HG03095 (cell line): ENCODE measurements around the gene ADAMTSL1.
"Not testable (repeated sequence)": the region's sequence is repeated elsewhere in the genome, so short reads cannot be mapped to it uniquely, and the experiment has no call there.

Experiments used
- ATAC-seq: cut with Tn5 transposase; IDR thresholded peaks from one replicate; pipeline ENCODE4 v1.9.1; 2021; ENCODE audit warnings: moderate library complexity; ENCODE audit not compliant: unreplicated experiment

Gene ADAMTSL1

DNA sequence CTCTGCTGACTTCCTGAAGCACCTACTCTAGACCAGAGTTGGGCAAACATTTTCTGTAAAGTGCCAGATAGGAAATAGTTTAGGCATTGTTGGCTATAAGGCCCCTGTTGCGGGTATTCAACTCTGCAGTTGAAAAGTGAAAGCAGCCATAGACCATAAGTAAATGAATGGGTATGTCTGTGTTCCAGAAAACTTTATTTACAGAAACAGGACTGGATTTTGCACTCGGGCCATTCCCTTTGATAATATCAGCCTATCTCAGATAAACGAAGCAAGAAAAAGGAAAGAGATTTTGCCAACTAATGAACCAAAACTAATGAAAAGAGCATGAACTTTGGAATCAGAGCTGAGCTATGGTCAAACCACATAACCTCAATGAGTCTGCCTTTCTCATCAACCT lies 374.7 kb downstream of the ADAMTSL1 start:
- no peak for ATAC-seq

DNA sequence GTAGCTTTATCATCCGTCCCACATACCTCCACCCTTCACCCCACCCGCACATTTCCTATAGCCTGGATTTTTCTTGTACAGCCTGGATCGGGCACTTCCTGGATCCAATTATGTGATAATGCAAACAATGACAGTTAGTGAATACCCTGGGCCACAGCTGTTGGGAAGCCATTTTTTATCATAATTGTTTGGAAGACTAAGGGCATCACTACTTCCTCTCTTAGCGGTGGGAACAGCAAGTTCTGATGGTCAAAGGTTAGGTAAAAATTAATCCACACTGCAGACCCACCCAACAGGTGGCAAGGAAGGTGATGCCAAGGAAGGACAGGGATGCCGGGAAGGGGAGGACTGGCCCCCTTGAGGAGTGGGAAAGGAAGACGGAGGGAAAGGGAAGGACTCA lies 375.3 kb downstream of the ADAMTSL1 start:
- ATAC-seq = no peak

DNA sequence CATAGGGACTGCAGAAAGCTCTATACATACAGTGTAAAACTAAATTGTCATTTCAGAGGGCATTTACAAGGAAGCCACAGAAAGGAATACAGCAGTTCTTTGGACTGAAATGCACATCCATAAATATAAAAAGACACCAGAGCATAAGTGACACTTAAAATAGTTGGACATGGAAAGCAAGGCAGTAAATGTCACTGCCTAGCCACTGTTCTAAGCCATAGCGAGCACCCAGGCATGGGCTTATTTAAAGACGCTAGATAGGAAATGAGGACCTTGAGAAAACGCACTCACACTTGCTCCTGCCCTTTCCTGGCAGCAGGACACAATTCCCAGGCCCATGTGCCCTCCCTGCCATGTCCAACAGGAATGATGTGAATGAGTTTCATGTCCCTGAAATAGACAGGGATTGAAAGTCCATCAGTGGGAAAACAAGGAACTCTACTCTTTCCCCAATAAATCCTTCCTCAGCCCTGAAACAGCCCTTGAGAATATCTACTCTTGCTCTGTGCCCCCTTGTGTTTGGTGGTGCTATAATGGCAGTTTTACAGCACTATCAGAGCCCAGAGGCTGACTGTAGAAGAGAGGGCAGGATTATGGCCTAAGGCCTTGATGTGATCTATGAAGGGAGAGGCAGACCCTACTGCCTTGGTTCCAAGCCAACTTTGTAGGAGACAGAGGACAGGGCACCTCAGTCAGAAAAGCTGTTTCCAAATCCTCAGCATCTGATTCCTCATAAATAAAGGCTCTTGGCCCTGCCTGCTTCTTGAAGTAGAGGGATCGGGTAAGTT lies 376.1 kb downstream of the ADAMTSL1 start:
- ATAC-seq = no peak

DNA sequence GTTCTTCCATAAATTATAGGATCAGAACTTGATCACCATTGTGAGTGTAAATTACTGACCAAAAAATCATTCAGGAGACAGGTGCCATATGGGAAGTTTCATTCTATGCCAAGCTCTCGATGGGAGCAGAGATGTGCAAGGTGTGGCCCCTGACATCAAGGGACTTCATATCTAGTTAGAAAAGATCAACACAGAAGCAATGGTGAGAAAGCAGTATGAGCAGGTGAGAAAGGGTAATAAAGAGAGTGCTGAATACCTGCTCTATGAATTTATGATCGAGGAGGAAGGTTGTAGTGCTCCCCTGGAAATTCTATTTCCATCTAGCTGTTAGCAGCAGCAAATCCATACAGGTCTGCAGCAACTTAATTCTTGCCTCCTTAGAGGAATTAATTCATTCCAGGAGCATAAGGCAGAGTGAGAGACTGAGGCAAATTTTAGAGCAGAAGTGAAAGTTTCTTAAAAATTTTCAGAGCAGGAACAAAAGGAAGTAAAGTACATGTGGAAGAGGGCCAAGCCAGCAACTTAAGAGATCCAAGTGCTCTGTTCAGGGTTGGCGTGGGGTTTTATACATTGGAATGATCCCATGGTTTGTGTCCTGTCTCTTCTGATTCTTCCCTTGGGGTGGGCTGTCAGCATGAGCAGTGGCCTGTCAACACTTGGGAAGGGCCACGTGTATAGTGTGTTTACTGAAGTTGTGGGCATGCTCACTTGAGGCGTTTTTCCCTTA lies 377.3 kb downstream of the ADAMTSL1 start:
- ATAC-seq = no peak

DNA sequence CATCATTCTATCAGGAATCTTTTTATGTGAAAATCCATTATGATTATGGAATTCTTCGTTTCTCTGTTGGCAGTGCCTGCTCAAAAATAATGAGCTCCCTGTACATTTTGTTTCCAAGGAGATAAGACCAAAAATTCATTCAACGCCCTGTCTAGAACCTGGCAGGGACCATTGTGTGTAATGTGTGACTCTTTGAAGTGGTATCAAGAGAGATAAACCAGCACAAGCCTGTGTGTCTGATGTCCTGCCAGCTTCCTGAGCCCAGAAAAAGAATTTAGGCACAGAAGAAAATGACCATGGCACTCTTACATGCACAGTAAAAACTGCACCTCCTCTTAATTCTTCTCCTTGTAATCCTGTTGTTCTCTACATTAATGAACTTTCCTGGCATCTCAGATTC lies 381.7 kb downstream of the ADAMTSL1 start:
- no peak for ATAC-seq

DNA sequence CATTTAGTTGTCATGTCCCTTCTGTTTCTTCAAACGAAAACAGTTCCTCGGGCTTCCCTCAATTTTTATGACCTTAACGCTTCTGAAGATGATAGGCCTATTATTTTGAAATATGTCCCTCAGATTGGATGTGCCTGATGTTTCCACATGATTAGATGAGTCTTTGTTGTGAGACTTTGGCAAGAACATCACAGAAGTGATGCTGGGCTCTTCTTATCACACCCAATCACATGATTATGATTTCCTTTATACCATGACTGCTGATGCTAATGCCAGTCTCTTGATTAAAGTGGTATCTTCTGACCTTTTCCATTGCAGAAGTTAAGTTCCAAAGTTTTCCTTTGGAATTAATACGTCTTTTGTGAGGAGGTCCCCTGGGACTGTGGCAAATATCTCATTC lies 383.4 kb downstream of the ADAMTSL1 start:
- ATAC-seq = no peak

DNA sequence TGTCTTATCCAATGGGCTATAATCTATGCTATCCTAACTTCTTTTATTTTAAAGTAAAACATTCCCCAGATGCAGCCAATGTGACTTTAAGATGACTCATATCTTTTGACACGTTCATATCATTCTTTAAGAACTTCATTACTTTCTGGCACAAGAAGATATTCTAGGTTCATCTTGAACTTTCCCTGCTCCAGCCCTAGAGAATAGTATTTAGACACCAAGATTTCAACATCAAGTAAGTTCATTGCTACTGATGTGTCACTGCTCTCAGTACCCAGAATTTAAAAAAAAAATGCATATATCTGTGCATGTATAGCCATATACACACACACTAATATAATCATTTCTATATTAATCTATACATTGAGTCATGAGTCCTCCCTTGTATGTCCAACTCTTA lies 383.8 kb downstream of the ADAMTSL1 start:
- ATAC-seq = no peak

DNA sequence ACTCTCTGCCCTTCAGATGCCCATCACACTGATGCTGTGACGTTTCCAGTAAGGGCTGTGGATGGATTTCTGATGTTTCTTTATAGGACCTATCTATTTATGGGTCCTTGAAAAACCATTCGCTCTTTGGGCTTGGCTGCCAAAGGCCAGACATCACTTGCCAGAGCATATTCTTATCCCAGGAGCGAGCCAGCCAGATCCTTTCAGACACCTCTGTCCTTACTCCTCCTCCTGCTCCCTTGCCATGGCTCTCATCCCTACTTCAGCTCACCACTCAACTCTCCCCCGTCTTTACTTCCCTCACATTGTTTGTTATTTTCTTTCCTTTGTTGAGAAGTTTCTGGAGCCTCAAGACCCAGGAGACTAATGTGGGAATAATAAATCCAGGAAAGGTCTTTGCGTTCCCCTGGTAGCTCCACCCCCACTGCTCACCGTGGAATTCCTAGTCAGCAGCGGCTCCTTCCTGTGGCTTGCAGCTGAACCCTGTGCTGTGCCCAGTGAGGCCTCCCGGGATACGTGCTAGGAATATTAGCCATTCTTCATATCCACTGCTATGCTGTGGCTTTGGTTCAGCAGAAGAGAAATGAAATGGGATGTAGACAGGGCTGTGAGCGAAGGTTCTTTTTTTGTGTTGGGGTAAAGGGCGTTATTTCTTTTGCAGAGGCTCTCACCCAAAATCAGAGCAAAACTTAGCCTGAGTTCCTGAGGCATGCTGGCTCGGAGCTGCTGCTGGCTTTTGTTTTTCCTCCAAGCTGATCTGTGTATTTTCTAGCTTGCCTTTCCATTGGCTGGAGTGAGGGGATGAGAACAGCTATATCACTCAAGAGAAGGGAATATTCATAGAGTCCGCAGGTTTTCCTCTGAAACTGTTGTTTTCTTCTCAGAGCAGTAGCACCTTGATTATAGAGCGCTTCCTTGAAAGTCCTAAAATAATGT lies 387.9 kb downstream of the ADAMTSL1 start:
- no peak for ATAC-seq

DNA sequence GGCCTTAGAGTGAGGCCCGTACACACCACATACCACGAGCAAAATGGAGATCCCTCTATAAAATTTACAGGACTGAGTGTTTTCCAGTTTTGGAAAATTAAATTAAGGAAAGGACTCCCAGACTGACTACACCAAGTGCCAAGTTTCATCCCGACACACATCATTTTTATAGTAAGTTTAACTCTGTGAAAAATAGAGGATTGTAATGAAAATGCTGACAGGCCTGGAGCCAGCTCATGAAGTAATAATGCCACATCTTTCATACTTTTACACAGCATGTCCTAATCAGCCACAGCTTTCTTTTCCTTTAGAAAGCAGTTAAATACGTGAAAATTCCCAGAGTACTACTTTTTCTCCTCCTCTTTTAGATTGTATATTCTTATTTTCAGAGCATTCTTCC lies 389.8 kb downstream of the ADAMTSL1 start:
- ATAC-seq = no peak

DNA sequence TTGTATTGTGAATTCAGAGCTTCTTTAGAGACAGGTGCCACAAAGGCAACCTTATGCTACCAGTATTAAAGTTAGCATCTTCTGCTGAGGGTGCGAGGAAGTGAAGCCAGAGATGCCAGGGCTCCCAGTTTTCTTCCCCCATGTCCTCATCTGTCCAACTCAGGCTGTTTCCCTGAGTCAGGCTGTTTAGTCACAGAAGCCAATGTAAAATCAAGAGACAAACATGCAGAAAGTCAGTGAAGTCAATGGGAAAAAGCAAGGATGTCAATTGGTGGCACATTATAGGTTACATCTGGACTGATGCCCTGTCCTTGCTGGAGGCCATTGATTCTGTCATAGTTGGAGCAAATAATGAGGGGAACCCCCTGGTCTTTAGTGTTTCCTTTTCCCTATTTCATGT lies 390.6 kb downstream of the ADAMTSL1 start:
- ATAC-seq = no peak

DNA sequence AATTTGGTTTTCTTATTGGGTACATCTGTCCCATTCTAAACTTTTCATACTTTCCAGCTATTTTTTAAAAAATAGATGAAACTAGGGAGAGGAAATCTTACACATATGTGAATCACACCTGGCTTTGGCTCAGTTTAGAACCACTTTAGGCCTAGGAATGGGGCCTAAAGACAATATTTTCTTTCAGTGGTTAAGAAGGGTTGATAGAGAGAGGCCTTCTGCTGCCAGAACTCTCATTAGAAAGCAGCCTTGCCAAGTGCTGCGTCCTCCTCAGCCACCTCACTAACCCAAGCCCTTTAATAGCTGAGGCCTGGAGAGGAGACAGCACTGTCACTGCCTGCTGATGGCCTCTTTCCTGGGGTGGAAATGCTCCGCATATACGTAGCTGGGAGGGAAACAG lies 391.6 kb downstream of the ADAMTSL1 start:
- no peak for ATAC-seq

DNA sequence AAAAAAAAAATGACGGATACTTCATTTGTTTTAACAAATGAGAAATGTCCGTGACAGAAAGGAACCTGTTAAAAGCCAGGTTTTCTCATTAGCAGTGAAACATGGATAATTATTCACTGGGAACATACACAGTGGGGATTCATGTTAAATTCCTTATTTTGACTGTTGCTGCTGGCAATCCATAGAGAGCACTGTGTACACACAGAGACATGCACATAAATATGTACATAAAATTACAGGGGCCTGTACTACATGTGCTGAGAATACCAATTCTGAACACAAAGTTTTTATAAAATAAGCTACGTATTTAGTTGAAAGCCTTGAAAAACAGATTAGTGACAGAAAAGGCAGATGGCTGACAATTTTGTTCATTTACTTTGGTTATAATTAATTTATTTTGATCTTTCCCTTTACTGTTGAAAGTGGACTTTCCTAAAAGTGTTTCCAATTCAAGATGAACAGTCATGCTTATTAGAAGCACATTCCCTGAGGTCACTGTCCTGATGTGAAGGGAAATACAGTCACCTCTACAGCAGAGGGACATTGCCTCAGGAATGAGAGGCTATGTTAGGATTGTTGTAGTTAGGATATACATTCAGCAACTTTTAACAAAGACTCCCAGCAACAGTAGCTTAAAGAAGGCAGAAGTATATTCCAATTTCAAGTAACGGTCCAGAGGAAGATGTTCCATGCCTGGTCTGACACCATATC lies 392.3 kb downstream of the ADAMTSL1 start:
- no peak for ATAC-seq

DNA sequence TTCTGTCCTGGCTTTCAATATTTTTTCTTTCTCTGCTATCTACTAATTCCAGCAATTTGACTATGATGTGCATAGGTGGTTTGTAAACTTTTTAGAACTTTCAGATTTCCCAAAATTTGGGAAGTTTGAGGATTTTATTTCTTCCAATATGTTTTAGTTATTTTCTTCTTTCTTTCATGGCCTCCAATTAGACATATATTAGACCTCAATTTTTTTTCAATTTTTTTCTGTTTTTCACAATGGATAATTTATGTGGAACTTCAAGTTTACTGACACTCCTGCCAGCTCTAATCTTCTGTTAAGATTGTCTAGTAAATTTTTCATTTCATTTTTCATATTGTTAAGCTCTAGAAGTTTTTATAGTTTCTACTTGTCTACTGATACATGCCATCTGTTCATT lies 395.8 kb downstream of the ADAMTSL1 start:
- ATAC-seq = no peak

DNA sequence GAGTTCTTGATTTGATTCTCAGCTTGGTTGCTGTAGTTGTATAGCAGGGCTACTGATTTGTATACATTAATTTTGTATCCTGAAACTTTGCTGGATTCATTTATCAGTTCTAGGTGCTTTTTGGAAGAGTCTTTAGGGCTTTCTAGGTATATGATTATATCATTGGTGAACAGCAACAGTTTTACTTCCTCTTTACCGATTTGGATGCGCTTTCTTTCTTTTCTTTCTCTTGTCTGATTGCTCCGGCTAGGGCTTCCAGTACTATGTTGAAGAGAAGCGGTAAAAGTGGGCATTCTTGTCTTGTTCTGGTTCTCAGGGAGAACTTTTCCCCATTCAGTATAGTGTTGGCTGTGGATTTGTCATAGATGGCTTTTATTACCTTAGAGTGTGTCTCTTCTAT lies 400.1 kb downstream of the ADAMTSL1 start:
- no peak for ATAC-seq

DNA sequence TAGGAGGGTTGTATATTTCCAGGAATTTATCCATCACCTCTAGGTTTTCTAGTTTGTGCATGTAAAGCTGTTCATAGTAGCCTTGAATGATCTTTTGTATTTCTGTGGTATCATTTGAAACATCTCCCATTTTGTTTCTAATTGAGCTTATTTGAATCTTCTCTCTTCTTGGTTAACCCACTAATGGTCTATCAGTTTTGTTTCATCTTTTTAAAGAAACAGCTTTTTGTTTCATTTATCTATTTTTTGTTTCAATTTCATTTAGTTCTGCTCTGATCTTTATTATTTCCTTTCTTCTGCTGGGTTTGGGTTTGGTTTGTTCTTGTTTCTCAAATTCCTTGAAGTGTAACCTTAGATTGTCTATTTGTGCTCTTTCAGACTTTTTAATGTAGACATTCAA lies 401.0 kb downstream of the ADAMTSL1 start:
- ATAC-seq = not testable (repeated sequence)

DNA sequence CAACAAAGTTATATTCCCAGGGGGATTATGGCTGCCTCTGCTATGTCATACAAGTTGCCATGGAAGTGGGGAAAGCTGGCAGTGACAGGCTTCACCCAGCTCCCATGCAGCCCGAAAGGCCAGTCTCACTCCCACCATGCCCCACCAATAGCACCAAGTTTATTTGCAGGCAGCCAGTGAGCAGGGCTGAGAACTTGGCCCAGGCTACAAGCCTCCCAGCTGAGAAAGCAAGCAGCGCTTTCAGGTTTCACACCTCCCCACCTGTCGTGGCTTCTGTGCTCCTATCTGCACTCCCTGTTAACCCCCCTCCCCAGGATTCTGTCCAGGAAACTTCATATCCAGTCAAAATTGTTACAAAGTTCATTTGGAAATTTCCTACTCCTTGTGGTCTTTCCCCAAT lies 404.0 kb downstream of the ADAMTSL1 start:
- ATAC-seq = no peak

DNA sequence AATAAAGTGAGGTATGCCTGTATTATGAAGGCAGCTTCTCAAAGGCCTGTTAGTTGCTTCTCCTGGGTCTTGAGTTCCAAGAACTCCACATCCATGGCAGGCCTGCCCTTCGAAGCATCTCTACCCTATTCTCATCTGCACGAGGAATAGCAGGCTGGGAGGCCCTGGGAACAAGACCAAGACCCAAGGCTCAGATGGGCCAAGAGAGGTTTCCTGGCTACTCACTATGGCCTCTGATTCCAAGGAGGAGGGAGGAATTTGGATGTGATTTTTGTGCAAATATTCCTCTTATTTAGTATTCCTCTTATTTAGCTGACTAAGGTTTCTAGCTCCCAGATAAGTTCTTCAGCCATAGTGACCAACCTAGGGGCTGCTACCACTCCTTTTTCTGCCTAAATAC lies 407.8 kb downstream of the ADAMTSL1 start:
- ATAC-seq = no peak

DNA sequence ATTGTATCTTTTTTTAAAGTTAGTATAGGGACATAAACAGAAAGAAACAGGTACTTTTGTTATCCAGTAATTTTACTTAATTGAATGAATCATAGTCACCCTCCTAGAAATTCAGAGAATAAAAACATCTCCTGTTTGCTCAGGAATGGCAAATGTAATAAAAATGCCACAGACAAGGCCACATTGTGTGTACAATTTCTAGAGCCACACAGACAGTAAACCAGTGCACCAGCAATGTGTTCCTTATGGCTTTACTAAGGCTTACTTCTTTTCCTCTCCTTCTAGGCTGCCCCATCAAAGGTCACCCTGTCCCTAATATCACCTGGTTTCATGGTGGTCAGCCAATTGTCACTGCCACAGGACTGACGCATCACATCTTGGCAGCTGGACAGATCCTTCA lies 413.6 kb downstream of the ADAMTSL1 start:
- ATAC-seq = no peak

DNA sequence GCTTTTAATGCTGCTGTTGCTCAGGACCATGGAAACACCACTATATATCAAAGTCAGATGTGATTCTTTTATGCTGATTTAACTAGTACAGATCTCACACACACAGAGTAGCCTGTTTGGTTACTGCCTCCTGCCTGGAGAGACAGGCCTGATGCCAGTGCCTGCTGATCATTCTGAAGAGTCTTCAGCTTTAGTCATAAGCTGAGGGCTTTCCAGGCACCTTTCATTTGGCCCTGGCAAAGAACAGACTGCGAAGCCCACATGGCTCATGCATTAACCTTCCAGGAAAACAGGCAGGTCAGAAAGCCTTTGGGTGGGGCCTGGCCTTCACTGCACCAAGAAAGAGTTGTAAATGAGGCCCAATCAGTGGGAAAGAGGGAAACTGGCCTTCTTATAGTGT lies 414.3 kb downstream of the ADAMTSL1 start:
- no peak for ATAC-seq

DNA sequence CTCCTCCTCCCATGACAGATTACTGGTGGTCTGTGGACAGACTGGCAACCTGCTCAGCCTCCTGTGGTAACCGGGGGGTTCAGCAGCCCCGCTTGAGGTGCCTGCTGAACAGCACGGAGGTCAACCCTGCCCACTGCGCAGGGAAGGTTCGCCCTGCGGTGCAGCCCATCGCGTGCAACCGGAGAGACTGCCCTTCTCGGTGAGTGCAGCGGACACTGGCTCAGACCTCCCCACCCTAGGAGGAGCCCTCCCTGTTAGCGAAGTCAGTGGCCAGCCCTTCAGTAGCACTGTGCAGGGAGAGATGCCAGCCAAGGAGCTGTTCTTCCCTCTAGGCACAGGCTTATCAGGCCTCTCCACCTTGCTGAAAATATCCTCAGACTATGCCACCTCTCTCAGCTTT lies 415.6 kb downstream of the ADAMTSL1 start:
- ATAC-seq = no peak

DNA sequence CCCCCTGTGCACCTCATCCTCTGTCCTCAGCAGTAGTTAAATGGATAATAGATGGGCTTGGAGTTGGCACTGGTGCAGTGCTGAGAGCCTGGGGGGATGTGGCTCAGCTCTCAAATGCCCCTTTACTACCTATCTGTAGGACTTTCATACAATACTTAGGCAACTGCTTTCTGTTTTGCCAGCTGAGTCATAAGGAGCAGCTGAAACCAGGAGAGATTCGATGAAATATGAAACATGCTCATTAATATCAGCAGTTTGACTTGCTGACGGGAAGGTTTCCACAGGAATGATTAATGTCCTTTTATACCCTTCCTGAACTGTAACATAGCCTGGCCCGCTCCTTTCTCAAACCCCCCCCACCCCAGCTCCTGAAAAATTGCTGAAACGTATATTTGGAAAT lies 416.4 kb downstream of the ADAMTSL1 start:
- ATAC-seq = no peak
